Fibroblast of pulmonary artery (primary cell): ENCODE results near the gene HRH3.

Experiments used
- DNase-seq: peaks from one replicate; pipeline ENCODE4 v3.0.0-alpha.2; 2010; ENCODE audit warnings: low read depth
- H3K4me3 ChIP-seq: replicated peaks from 2 replicates; pipeline ENCODE4 v1.5.1; 2011; ENCODE audit warnings: low read depth, mild to moderate bottlenecking, control low read depth, low read length, moderate library complexity
- CTCF ChIP-seq: IDR thresholded peaks from 2 replicates; pipeline ENCODE4 v1.5.1; 2011; ENCODE audit warnings: mild to moderate bottlenecking, control low read depth, low read length, inconsistent platforms; ENCODE audit errors: missing control alignments

HRH3 gene

DNA sequence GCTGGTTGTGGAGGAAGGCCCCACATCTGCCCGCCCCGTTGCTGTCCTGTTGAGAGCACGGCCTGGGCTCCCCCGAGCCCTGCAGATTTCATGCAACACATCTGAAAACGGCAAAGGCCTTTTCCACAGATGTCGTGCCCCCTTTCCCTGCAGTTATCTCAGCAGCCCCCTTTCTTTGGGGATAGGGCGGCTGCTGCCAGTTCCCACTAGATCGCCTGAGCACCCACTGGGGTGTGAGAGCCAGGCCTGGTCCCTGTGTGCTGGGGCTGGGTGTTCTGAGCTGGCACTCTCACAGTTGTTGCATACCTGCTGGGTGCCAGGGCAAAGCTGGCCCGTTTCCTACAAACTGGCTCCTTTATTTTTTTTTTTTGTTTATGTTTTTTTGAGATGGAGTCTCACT lies 49.5 kb downstream of the HRH3 start:
- TF ChIP-seq CTCF = no peak
- no peak overlapping the region for H3K4me3 ChIP-seq
- DNase-seq = no peak

GRCh38 chr20:62168890-62169435 lies 51.1 kb downstream of the HRH3 start:
- H3K4me3 ChIP-seq = no peak overlapping the region
- no peak for TF ChIP-seq CTCF

DNA sequence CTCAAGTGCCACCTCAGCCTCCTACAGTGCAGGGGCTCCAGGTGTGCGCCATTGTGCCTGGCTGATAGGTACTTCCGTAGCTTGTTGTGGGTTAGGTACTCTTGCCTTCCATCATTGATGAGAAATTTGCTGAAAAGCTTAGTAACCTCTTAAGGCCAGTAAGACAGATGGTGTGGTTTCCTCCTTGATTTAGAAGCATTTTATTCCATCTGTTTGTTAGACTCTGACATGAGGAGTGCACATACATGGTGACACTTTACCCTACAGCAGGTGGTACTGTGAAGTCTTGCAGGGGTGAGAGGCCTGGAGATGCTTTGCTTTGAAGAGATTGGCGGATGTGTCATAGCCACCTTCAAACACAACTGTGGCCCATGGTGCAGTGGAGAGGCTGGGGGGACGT lies 52.0 kb downstream of the HRH3 start:
- no peak overlapping the region for H3K4me3 ChIP-seq
- DNase-seq = no peak
- TF ChIP-seq CTCF = no peak

More at GRCh38 chr20:62168890-62169435, 51.1 kb downstream of the HRH3 start:
- DNase-seq = no peak

DNA sequence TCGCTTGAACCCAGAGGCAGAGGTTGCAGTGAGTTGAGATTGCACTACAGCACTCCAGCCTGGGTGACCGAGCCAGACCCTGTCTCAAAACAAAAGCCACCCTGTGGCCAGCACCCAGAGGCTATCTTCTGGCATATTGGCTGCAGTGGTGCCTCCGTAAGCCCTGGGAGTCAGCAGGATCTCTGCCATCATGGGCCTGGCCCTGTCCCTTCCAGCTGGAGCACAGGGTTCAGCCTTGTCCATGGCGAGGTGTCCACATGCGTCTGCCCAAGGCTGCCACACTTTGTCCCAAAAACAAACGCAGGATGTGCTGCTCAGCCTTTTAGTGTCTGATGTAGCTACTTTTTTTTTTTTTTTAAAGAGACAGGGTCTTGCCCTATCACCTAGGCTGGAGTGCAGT lies 52.6 kb downstream of the HRH3 start:
- DNase-seq = no peak
- TF ChIP-seq CTCF = no peak
- H3K4me3 ChIP-seq = no peak overlapping the region

- no peak for TF ChIP-seq CTCF
- peak; percentile 34 for DNase-seq
- no peak overlapping the region for H3K4me3 ChIP-seq
Observed at GRCh38 chr20:62165762-62166399, 54.2 kb downstream of the HRH3 start.
